Activated gamma-delta T cell treated with Interleukin-2 at 50 U/mL for 16 hours (primary cell): ENCODE results near the gene UBASH3B.

Source experiments
- DNase-seq: peaks from one replicate; pipeline ENCODE4 v3.0.0-alpha.2; 2020

Gene UBASH3B

GRCh38 chr11:122863704-122864326, 208.3 kb downstream of the UBASH3B start:
- peak; percentile 24 for DNase-seq
